Hypothalamus (tissue), 51 donors: ENCODE measurements around the gene XAB2.
"Not testable (repeated sequence)": the region's sequence is repeated elsewhere in the genome, so short reads cannot be mapped to it uniquely, and the experiment has no call there.

Experiments
- DNase-seq, 51 donors: peaks; one replicate each; lab custom pipeline; 2025; lab: John Stamatoyannopoulos, UW

Gene XAB2

DNA sequence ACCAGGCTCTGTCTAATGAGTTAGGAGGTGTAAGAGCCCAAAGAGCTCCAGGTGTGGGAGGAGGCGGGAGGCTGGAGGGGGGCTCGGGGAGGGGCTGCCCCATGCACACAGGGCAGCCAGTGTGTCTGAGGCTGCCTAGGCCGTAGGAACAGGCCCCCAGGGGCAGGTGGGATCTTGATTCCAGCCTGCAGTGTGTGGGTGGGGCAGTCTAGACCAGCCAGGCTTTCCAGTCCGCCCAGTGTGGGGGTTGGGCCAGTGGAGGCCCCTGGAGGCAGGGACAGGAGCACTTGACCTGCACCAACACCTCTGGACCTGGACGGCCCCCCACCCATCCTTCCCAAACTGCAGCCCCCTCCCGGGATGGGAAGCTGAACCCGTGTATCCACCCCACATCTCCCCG is 39.1 kb downstream of the XAB2 start:
- no peak for DNase-seq

DNA sequence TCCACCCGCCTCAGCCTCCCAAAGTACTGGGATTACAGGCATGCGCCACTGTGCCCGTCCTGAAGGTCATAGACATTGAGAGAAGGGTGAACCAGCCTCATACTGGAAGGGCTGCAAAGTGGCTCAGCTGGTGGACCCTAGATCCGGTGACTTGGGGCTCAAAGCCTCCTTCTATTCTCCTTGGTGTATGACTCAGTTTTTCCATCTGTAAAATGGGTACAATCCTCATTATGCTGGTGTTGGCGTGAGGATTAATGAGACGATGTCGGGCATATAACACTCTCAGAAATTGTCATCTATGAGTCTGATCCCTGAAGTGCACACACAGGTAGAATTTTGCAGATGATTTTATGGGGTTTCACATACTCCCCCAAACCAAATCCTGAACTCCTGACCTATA is 39.5 kb downstream of the XAB2 start:
- DNase-seq: no peak

DNA sequence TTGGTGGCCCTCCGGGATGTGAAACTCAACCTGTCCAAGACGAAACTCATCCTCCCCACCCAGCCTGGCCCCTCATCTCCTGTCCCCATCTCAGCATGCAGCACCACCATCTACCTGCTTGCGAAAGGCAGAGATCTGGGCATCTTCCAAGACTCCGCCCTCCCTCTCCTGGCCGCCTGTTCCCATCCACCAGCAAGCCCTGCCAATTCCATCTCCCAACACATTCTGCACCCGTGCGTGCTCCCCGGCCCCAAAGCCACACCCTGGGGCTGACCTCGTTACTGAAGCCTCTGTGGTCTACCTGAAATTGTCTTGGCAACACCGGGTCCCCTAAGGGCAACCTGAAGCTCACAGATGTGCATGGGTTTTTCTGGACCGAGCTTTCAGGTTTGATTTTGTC is 46.9 kb downstream of the XAB2 start:
- no peak for DNase-seq

DNA sequence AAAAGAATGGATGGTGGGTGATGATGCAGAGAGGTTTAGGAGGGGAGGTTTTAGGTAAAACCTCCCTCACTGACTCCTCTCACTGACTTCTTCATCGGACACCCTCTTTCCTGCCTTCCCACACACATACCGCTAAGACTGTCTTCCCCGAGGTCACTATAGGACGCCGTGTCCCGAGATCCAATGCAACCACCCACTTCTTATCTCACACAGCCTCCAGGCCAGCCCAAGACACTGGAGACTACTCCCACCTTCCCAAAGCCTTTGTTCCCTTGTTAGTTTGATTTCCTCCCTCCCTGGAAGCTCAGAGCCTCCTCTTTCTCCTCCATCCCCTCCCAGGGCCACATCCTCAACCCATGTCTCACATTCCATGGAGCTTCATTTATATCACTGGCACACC is 50.2 kb downstream of the XAB2 start:
- no peak for DNase-seq

DNA sequence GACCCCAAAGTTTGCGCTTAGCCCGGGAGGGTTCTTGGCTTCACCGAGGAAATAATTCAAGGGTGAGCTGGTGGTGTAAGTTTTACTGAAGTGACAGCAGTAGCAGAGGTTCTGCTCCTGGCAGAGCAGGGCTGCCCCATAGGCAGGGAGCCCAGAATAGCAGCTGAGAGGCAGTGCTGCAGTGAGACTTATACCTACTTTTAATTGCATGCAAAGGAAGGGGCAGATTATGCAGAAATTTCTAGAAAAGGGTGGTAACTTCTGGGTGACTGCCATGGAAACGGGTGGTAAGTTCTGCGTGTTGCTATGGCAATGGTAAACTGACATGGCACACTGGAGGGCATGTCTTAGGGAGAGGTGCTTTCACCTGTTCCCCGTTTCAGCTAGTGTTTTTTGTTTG is 51.2 kb downstream of the XAB2 start:
- DNase-seq: no peak

DNA sequence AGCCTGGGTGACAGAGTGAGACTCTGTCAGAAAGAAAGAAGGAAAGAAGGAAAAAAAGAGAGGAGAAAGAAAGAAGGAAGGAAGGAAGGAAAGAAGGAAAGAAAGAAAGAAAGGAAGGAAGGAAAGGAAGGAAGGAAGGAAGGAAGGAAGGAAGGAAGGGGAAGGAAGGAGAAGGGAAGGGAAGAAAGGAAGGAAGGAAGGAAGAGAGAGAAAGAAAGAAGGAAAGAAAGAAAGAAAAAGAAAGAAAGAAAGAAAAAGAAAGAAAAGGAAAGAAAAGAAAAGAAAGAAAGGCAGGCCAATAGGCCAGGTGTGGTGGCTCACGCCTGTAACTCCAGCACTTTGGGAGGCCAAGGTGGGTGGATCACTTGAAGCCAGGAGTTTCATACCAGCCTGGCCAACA is 51.9 kb downstream of the XAB2 start:
- not testable (repeated sequence) for DNase-seq

DNA sequence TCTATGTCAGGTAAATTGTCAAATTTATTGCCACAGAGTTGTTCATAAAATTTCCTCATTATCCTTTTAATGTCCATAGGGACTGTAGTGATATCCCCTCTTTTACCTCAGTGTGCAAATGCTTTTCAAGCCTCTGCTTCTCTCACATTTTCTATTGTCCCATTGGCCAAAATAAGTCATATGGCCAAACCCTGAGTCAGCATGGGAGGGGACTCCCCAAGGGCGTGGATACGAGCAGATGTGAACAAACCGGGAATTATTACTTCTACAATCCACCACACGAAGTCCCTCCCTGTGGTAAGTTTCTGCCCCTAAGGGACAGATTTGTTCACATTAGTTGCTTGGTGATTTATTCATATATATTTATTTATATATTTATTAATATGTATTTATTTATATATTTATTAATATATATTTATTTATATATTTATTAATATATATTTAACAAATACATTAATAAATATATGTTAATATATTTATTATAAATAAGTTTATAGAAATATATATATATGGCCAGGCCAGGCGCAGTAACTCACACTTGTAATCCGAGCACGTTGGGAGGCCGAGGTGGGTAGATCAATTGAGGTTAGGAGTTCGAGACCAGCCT is 53.8 kb downstream of the XAB2 start:
- no peak for DNase-seq

DNA sequence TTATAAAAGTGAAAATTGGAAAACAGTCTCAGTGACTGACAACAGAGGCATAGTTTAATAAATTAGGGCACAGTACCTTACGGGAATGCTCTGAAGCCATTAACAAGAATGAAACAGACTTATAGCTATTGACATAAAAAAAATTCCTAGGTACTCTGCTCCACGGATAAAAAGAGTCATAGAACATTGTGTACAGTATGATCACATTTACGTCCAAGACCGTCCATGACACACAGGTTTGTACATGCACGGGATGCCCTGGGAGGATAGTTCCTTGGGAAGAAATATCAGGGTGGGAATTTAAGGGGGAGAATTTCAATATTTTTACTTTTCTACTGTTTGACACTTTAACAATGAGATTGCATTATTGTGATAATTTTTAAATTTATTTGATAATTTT is 58.6 kb downstream of the XAB2 start:
- DNase-seq: no peak
